Measurements from ENCODE around the gene KRTAP4-16. TPM values are rescaled to one million over a fixed set of nuclear protein-coding genes. Genes with fewer than 3 reads are reported as not detected.
"Not testable (repeated sequence)": the region's sequence is repeated elsewhere in the genome, so short reads cannot be mapped to it uniquely, and the experiment has no call there.

The KRTAP4-16 gene
- total RNA-seq, 1 donor from 2014 or later: not detected

GRCh38 chr17:41064301-41064700 is 37.7 kb downstream of the KRTAP4-16 start:
- DNase-seq (ENCODE audit: low read depth, low spot score): no peak
- Mint-ChIP-seq H3K4me3 (no peak overlapping the region), H3K9me3 (no peaks in the 10 kb centered on the region), H3K4me1 (peaks cover 6% of the 10 kb centered on the region), H3K36me3 (ENCODE audit: low read depth) (no peaks in the 10 kb centered on the region), H3K27me3 (ENCODE audit: low read depth) (no peaks in the 10 kb centered on the region), H3K27ac (ENCODE audit: unreplicated experiment) (no peak overlapping the region)
- TF ChIP-seq CTCF (conservative IDR thresholded peaks at IDR 0.05): no peak

- Mint-ChIP-seq H3K27ac (ENCODE audit: unreplicated experiment) (no peak overlapping the region), H3K4me3 (no peak overlapping the region), H3K27me3 (ENCODE audit: low read depth) (no peaks in the 10 kb centered on the region), H3K9me3 (no peaks in the 10 kb centered on the region), H3K4me1 (peaks cover 8% of the 10 kb centered on the region), H3K36me3 (ENCODE audit: low read depth) (no peaks in the 10 kb centered on the region)
- no peak for DNase-seq (ENCODE audit: low read depth, low spot score)
- no peak for TF ChIP-seq CTCF (conservative IDR thresholded peaks at IDR 0.05)
These were observed 38.6 kb downstream of the KRTAP4-16 start for GRCh38 chr17:41063449-41063848.

- Mint-ChIP-seq H3K27ac (ENCODE audit: unreplicated experiment) (peak overlapping the region; percentile 43), H3K36me3 (ENCODE audit: low read depth) (no peaks in the 10 kb centered on the region), H3K4me1 (peaks cover 8% of the 10 kb centered on the region), H3K4me3 (no peak overlapping the region), H3K27me3 (ENCODE audit: low read depth) (no peaks in the 10 kb centered on the region), H3K9me3 (peaks cover 7% of the 10 kb centered on the region)
- no peak for DNase-seq (ENCODE audit: low read depth, low spot score)
- no peak for TF ChIP-seq CTCF (conservative IDR thresholded peaks at IDR 0.05)
These were observed 40.0 kb downstream of the KRTAP4-16 start for GRCh38 chr17:41061964-41062363.

- H3K27me3 Mint-ChIP-seq (ENCODE audit: low read depth): no peaks in the 10 kb centered on the region
- no peak within 1 kb of the TSS for H3K27ac Mint-ChIP-seq (ENCODE audit: unreplicated experiment)
- DNase-seq (ENCODE audit: low read depth, low spot score): no peak
These were observed 41.9 kb downstream of the KRTAP4-16 start, which contains the start of gene KRTAP2-3 for GRCh38 chr17:41060052-41060604. Gene KRTAP2-3, minus strand, starts transcription at chr17:41060114. Its CDS starts 64 bp downstream, at chr17:41060050.

GRCh38 chr17:41059276-41060051 is 42.5 kb downstream of the KRTAP4-16 start:
- not testable (repeated sequence) for H3K36me3 Mint-ChIP-seq (ENCODE audit: low read depth); H3K9me3 Mint-ChIP-seq; H3K4me1 Mint-ChIP-seq; H3K27ac Mint-ChIP-seq (ENCODE audit: unreplicated experiment); H3K4me3 Mint-ChIP-seq; DNase-seq (ENCODE audit: low read depth, low spot score); H3K27me3 Mint-ChIP-seq (ENCODE audit: low read depth)

More at GRCh38 chr17:41060052-41060604, 41.9 kb downstream of the KRTAP4-16 start, which contains the start of gene KRTAP2-3:
- H3K4me1 Mint-ChIP-seq: peaks cover 8% of the 10 kb centered on the region
- H3K4me3 Mint-ChIP-seq: no peak within 1 kb of the TSS
- TF ChIP-seq CTCF (conservative IDR thresholded peaks at IDR 0.05): no peak
- peaks cover 7% of the 10 kb centered on the region for H3K9me3 Mint-ChIP-seq
- no peaks in the 10 kb centered on the region for H3K36me3 Mint-ChIP-seq (ENCODE audit: low read depth)

GRCh38 chr17:41058741-41059140 is 43.3 kb downstream of the KRTAP4-16 start:
- TF ChIP-seq CTCF (conservative IDR thresholded peaks at IDR 0.05): no peak
- no peak overlapping the region for H3K27ac Mint-ChIP-seq (ENCODE audit: unreplicated experiment)
- H3K4me3 Mint-ChIP-seq: no peak overlapping the region
- H3K36me3 Mint-ChIP-seq (ENCODE audit: low read depth): no peaks in the 10 kb centered on the region
- no peaks in the 10 kb centered on the region for H3K27me3 Mint-ChIP-seq (ENCODE audit: low read depth)
- no peak for DNase-seq (ENCODE audit: low read depth, low spot score)
- H3K4me1 Mint-ChIP-seq: peaks cover 8% of the 10 kb centered on the region
- peaks cover 7% of the 10 kb centered on the region for H3K9me3 Mint-ChIP-seq

Measured in neural crest cell (in vitro differentiated cells).